ENCODE measurements around the gene PLA2G4A. TPM values are rescaled to one million over a fixed set of nuclear protein-coding genes. Genes with fewer than 3 reads are reported as not detected.

PLA2G4A gene
- total and polyA plus RNA-seq, 2 donors (not counting 1 experiment from before 2014, with no cell fraction given), result 0.15 TPM; not detected in 1

- Histone ChIP-seq H3K27me3 (replicated peaks in 1 of 4; ENCODE audit: control extremely low read depth in 1 of 4, control insufficient read depth in 3 of 4, insufficient read depth in 4 of 4, low read length in 3 of 4) (no peaks in the 10 kb centered on the region), H3K4me2 (replicated peaks; ENCODE audit: low read depth, low read length, poor library complexity, severe bottlenecking) (no peak overlapping the region), H3K4me1 (ENCODE audit: control insufficient read depth in 2 of 2, insufficient read depth in 2 of 2, low read length in 2 of 2) (no peaks in the 10 kb centered on the region), H4K20me1 (ENCODE audit: control insufficient read depth, insufficient read depth, low read length, poor library complexity, severe bottlenecking) (no peaks in the 10 kb centered on the region), H3K9ac (ENCODE audit: low read length) (no peak overlapping the region), H3K27ac (ENCODE audit: low read length in 2 of 2) (no peak overlapping the region), H3K36me3 (replicated peaks in 1 of 2; ENCODE audit: control extremely low read depth in 1 of 2, control insufficient read depth in 1 of 2, extremely low read depth in 1 of 2, insufficient read depth in 2 of 2, low read length in 1 of 2) (no peaks in the 10 kb centered on the region), H3K4me3 (ENCODE audit: control extremely low read depth in 1 of 5, extremely low read depth in 1 of 5, insufficient read depth in 1 of 5, low read depth in 2 of 5, low read length in 4 of 5) (no peak overlapping the region), H3K9me3 (ENCODE audit: control extremely low read depth in 1 of 3, control insufficient read depth in 2 of 3, insufficient read depth in 1 of 3, low read length in 2 of 3) (no peaks in the 10 kb centered on the region), H3K79me2 (ENCODE audit: control insufficient read depth, insufficient read depth, low read length) (no peaks in the 10 kb centered on the region), H2AFZ (ENCODE audit: insufficient read depth, low read depth, low read length, poor library complexity, severe bottlenecking) (no peak overlapping the region)
- CTCF ChIA-PET, result interaction anchor here (1.5 kb wide), 1 partner anchor 9 kb away, joined by 3 read pairs; no protein-coding TSS in a partner anchor
- POLR2A ChIA-PET, result no interaction called here
- Mint-ChIP-seq H3K4me3 (no peak overlapping the region), H3K9me3 (ENCODE audit: insufficient read depth) (no peaks in the 10 kb centered on the region), H3K27ac (no peak overlapping the region), H3K27me3 (no peaks in the 10 kb centered on the region), H3K4me1 (no peaks in the 10 kb centered on the region)
- no peak for ATAC-seq (ENCODE audit: low read depth)
- no peak for DNase-seq
- intact Hi-C loops (cut with micrococcal nuclease), result loop anchor here (5.0 kb wide), 1 partner anchor 1173 kb away; no protein-coding TSS in a partner anchor
- TF ChIP-seq EZH2 (IDR thresholded peaks at IDR 0.05; ENCODE audit: borderline replicate concordance, insufficient read depth, low read depth, low read length, poor library complexity, severe bottlenecking) (no peak), CTCF (IDR thresholded peaks at IDR 0.05) (no peak)
- 88% methylated on average over 1 of the region's 4 CpGs for WGBS (ENCODE audit: insufficient coverage)
Measured at GRCh38 chr1:186984959-186985358, 156.2 kb downstream of the PLA2G4A start.

DNA sequence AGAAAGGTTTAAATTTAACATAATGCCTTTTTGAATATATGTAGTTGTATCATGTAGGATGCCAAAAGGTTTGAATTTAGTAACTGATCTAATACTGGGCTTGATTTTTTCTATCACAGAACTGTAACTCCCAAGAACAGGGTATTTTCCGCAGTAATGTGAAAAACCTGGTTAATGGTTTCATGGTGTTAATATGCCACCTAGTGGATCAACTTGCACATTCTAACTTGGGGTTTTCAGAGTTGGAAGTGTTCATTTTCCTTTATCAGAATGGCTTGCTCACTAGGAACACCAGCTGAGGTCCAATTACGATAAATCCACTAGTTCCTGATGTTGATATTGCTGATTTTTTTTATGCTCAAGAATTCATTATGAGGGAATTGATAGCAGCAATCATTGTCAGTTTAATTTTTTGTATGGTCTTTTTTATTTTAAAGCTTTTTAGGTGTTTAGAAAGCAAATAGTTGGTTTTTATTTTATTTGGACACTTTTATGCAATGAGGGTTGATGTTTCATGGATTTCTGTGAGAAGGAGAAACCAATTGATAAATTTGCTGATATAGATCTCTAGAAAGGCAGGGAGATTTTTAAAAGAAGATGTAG, 157.2 kb downstream of the PLA2G4A start:
- ATAC-seq (ENCODE audit: low read depth) (no peak), DNase-seq (peak; percentile 50)
- no peaks in the 10 kb centered on the region for H3K4me1 ChIP-seq (ENCODE audit: control insufficient read depth in 2 of 2, insufficient read depth in 2 of 2, low read length in 2 of 2)
- no peak overlapping the region for H3K4me2 ChIP-seq (replicated peaks; ENCODE audit: low read depth, low read length, poor library complexity, severe bottlenecking)
- no peak overlapping the region for H3K27ac ChIP-seq (ENCODE audit: low read length in 2 of 2)
- no peaks in the 10 kb centered on the region for H3K9me3 ChIP-seq (ENCODE audit: control extremely low read depth in 1 of 3, control insufficient read depth in 2 of 3, insufficient read depth in 1 of 3, low read length in 2 of 3)
- POLR2A ChIA-PET, result no interaction called here
- H2AFZ ChIP-seq (ENCODE audit: insufficient read depth, low read depth, low read length, poor library complexity, severe bottlenecking), result no peak overlapping the region
- TF ChIP-seq CTCF (IDR thresholded peaks at IDR 0.05) (peak; percentile 78), EZH2 (IDR thresholded peaks at IDR 0.05; ENCODE audit: borderline replicate concordance, insufficient read depth, low read depth, low read length, poor library complexity, severe bottlenecking) (no peak)
- no peak overlapping the region for H3K9ac ChIP-seq (ENCODE audit: low read length)
- H4K20me1 ChIP-seq (ENCODE audit: control insufficient read depth, insufficient read depth, low read length, poor library complexity, severe bottlenecking), result no peaks in the 10 kb centered on the region
- intact Hi-C loops (cut with micrococcal nuclease), result loop anchor here (1.0 to 5.0 kb wide), 2 partner anchors 504 to 1174 kb away; no protein-coding TSS in a partner anchor
- no peaks in the 10 kb centered on the region for H3K36me3 ChIP-seq (replicated peaks in 1 of 2; ENCODE audit: control extremely low read depth in 1 of 2, control insufficient read depth in 1 of 2, extremely low read depth in 1 of 2, insufficient read depth in 2 of 2, low read length in 1 of 2)
- H3K27me3 ChIP-seq (replicated peaks in 1 of 4; ENCODE audit: control extremely low read depth in 1 of 4, control insufficient read depth in 3 of 4, insufficient read depth in 4 of 4, low read length in 3 of 4), result no peaks in the 10 kb centered on the region
- Mint-ChIP-seq H3K4me3 (no peak overlapping the region), H3K4me1 (no peaks in the 10 kb centered on the region), H3K9me3 (ENCODE audit: insufficient read depth) (no peaks in the 10 kb centered on the region), H3K27me3 (no peaks in the 10 kb centered on the region), H3K27ac (no peak overlapping the region)
- H3K4me3 ChIP-seq (ENCODE audit: control extremely low read depth in 1 of 5, extremely low read depth in 1 of 5, insufficient read depth in 1 of 5, low read depth in 2 of 5, low read length in 4 of 5), result no peak overlapping the region
- CTCF ChIA-PET, result interaction anchor here (0.8 to 1.9 kb wide), 12 partner anchors 9 to 611 kb away, joined by 3 to 15 read pairs (median 4); partner anchors contain the start of genes ODR4 and TPR
- no peaks in the 10 kb centered on the region for H3K79me2 ChIP-seq (ENCODE audit: control insufficient read depth, insufficient read depth, low read length)
- WGBS (ENCODE audit: insufficient coverage), result 35% methylated on average over 2 of the region's 2 CpGs

Data from B cell (primary cell).